ENCODE data around the gene MYD88.

GRCh38 chr3:38158472-38158871, 20.0 kb downstream of the MYD88 start:
- TF ChIP-seq, protein P1, sequence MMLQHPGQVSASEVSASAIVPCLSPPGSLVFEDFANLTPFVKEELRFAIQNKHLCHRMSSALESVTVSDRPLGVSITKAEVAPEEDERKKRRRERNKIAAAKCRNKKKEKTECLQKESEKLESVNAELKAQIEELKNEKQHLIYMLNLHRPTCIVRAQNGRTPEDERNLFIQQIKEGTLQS (IDR thresholded peaks at IDR 0.05), result no peak
- TF ChIP-seq, protein P2, sequence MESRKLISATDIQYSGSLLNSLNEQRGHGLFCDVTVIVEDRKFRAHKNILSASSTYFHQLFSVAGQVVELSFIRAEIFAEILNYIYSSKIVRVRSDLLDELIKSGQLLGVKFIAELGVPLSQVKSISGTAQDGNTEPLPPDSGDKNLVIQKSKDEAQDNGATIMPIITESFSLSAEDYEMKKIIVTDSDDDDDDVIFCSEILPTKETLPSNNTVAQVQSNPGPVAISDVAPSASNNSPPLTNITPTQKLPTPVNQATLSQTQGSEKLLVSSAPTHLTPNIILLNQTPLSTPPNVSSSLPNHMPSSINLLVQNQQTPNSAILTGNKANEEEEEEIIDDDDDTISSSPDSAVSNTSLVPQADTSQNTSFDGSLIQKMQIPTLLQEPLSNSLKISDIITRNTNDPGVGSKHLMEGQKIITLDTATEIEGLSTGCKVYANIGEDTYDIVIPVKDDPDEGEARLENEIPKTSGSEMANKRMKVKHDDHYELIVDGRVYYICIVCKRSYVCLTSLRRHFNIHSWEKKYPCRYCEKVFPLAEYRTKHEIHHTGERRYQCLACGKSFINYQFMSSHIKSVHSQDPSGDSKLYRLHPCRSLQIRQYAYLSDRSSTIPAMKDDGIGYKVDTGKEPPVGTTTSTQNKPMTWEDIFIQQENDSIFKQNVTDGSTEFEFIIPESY (IDR thresholded peaks at IDR 0.05; ENCODE audit: extremely low read depth, insufficient replicate concordance, low read length), result no peak
